GM12878 (cell line): ENCODE data around the gene FXYD1. TPM values are rescaled to one million over a fixed set of nuclear protein-coding genes. Genes with fewer than 3 reads are reported as not detected.

ENCODE experiments used
- ATAC-seq: fragments of 200-7000 bp; cut with Tn5 transposase; 3 replicates; pipeline ENCODE4 v1.9.1; 2020; ENCODE audit warnings: mild to moderate bottlenecking, moderate library complexity
- BruUV-seq: library from RNA; stranded (reverse); fragments of 400-500 nt; replicated peaks from 2 replicates; lab custom pipeline; 2021; lab: Mats Ljungman, UMichigan
- CTCF ChIA-PET: fragments of 300-600 bp; sonication (Branson Sonifier 250); formaldehyde crosslinking; extraction: SDS; loops from one replicate; lab custom pipeline; 2021; ENCODE audit warnings: inconsistent platforms; lab: Yijun Ruan, JAX
- POLR2A ChIA-PET: fragments of 350-600 bp; formaldehyde crosslinking; extraction: SDS; loops from one replicate; lab custom pipeline; 2021; ENCODE audit warnings: inconsistent platforms; lab: Charles Lee
- RAD21 ChIA-PET: fragments of 300-600 bp; sonication (Branson Sonifier 250); formaldehyde crosslinking; loops from one replicate; lab custom pipeline; 2023; ENCODE audit warnings: antibody characterized with exemption; ENCODE audit not compliant: unreplicated experiment; lab: Charles Lee
- SMC1A ChIA-PET: fragments of 300-600 bp; sonication (Branson Sonifier 250); formaldehyde crosslinking; loops from one replicate; lab custom pipeline; 2023; ENCODE audit not compliant: unreplicated experiment, uncharacterized antibody; lab: Charles Lee
- DNase-seq: peaks from one replicate; pipeline ENCODE4 v3.0.0-alpha.2; 2011; ENCODE audit warnings: low read depth, low spot score
- FAIRE-seq: peaks from 3 replicates; lab custom pipeline; 2011; peaks lifted over from hg19 to GRCh38; lab: Jason Lieb, UNC
- H2AFZ ChIP-seq: 2 replicates; pipeline ENCODE4 v1.6.0; 2011; ENCODE audit warnings: low read depth, low read length, control low read depth; ENCODE audit not compliant: control insufficient read depth
- H3K27ac ChIP-seq: 2 replicates; pipeline ENCODE4 v1.5.1; 2011; ENCODE audit warnings: control low read depth; ENCODE audit not compliant: control insufficient read depth, insufficient read depth
- H3K27me3 ChIP-seq, 2 experiments: replicated peaks in 1 of 2; 2 replicates each; pipeline versions ENCODE4 v1.6.0 to v1.6.1; 2011; ENCODE audit warnings: low read length in 1 of 2; ENCODE audit not compliant: control insufficient read depth in 2 of 2, insufficient read depth in 2 of 2
- H3K36me3 ChIP-seq, 2 experiments: 2 replicates each; pipeline ENCODE4 v1.5.1; 2011; ENCODE audit warnings: low read length in 1 of 2; ENCODE audit not compliant: control insufficient read depth in 2 of 2, insufficient read depth in 2 of 2
- H3K4me1 ChIP-seq: 2 replicates; pipeline ENCODE4 v1.6.1; 2011; ENCODE audit warnings: mild to moderate bottlenecking, low read length, moderate library complexity, mixed read lengths; ENCODE audit not compliant: control insufficient read depth, insufficient read depth
- H3K4me2 ChIP-seq: 2 replicates; pipeline ENCODE4 v1.6.0; 2011; ENCODE audit warnings: control low read depth; ENCODE audit not compliant: control insufficient read depth, insufficient read depth
- H3K4me3 ChIP-seq: fragments of 200-600 bp; sonication (generic); 2 replicates; pipeline ENCODE4 v1.5.1; 2016
- H3K79me2 ChIP-seq: 2 replicates; pipeline ENCODE4 v1.6.0; 2011; ENCODE audit warnings: low read length; ENCODE audit not compliant: control insufficient read depth, insufficient read depth
- H3K9ac ChIP-seq: 2 replicates; pipeline ENCODE4 v1.8.0; 2011; ENCODE audit warnings: low read length, control low read depth, mixed read lengths; ENCODE audit not compliant: control insufficient read depth, insufficient read depth
- H3K9me3 ChIP-seq: replicated peaks from 3 replicates; pipeline ENCODE4 v1.5.1; 2011; ENCODE audit warnings: mild to moderate bottlenecking, low read length; ENCODE audit not compliant: control insufficient read depth, insufficient read depth
- H4K20me1 ChIP-seq: 2 replicates; pipeline ENCODE4 v1.6.0; 2011; ENCODE audit not compliant: control insufficient read depth, insufficient read depth
- ASH2L ChIP-seq: fragments of 300-600, 200-600 bp; sonication (generic); IDR thresholded peaks from 2 replicates; pipeline ENCODE4 v1.6.1; 2017; ENCODE audit warnings: low read depth, mild to moderate bottlenecking, borderline replicate concordance
- CBFB ChIP-seq: IDR thresholded peaks from 2 replicates; pipeline ENCODE4 v1.6.1; 2016; ENCODE audit warnings: antibody characterized with exemption, low read depth
- CREB1 ChIP-seq: IDR thresholded peaks from 2 replicates; pipeline ENCODE4 v1.6.1; 2012; ENCODE audit warnings: low read depth, mild to moderate bottlenecking, inconsistent platforms
- EZH2 ChIP-seq: IDR thresholded peaks from 2 replicates; pipeline ENCODE4 v1.6.1; 2012; ENCODE audit warnings: low read depth, mild to moderate bottlenecking, control low read depth, inconsistent platforms, low read length, borderline replicate concordance; ENCODE audit not compliant: control insufficient read depth
- IKZF2 ChIP-seq, 2 experiments: fragments of 450-650 bp; IDR thresholded peaks; 2 replicates each; pipeline ENCODE4 v1.6.1; 2017; ENCODE audit warnings: mild to moderate bottlenecking in 2 of 2, moderate library complexity in 2 of 2
- NR2C1 ChIP-seq: fragments of 450-650 bp; IDR thresholded peaks from 2 replicates; pipeline ENCODE4 v1.6.1; 2017; ENCODE audit warnings: antibody characterized with exemption, mild to moderate bottlenecking, moderate library complexity
- PAX5 ChIP-seq: IDR thresholded peaks from 2 replicates; pipeline ENCODE4 v1.6.1; 2011; ENCODE audit warnings: low read depth, low read length, borderline replicate concordance
- PML ChIP-seq: IDR thresholded peaks from 2 replicates; pipeline ENCODE4 v1.6.1; 2012; ENCODE audit warnings: low read length, inconsistent platforms
- POLR2AphosphoS2 ChIP-seq: IDR thresholded peaks from 2 replicates; pipeline ENCODE4 v1.6.1; 2011; ENCODE audit warnings: low read depth, mild to moderate bottlenecking, low read length, improper control_type of control experiment, moderate library complexity
- RB1 ChIP-seq: fragments of 450-650 bp; formaldehyde crosslinking; IDR thresholded peaks from 2 replicates; pipeline ENCODE4 v1.6.1; 2017; ENCODE audit warnings: mild to moderate bottlenecking, borderline replicate concordance
- RELA ChIP-seq: fragments of 450-650 bp; IDR thresholded peaks from 2 replicates; pipeline ENCODE4 v1.8.0; 2014; ENCODE audit warnings: borderline replicate concordance; ENCODE audit not compliant: partially characterized antibody
- SIN3A ChIP-seq: IDR thresholded peaks from 2 replicates; pipeline ENCODE4 v1.6.1; 2012; ENCODE audit warnings: low read depth, low read length, improper control_type of control experiment
- SRF ChIP-seq, 2 experiments: IDR thresholded peaks; 2 replicates each; pipeline ENCODE4 v1.6.1; 2011; ENCODE audit warnings: low read depth in 2 of 2, low read length in 2 of 2, mild to moderate bottlenecking in 1 of 2, moderate library complexity in 1 of 2
- TCF7 ChIP-seq: IDR thresholded peaks from 2 replicates; pipeline ENCODE4 v1.6.1; 2014; ENCODE audit warnings: antibody characterized with exemption, borderline replicate concordance
- USF1 ChIP-seq: IDR thresholded peaks from 2 replicates; pipeline ENCODE4 v1.6.1; 2011; ENCODE audit warnings: borderline replicate concordance, low read depth, mild to moderate bottlenecking, moderate library complexity, mixed read lengths, low read length; ENCODE audit not compliant: insufficient read depth; ENCODE audit errors: extremely low read length
- ZBTB33 ChIP-seq: fragments of 450-650 bp; IDR thresholded peaks from 2 replicates; pipeline ENCODE4 v1.6.1; 2017; ENCODE audit warnings: mild to moderate bottlenecking
- WGBS: methylation state at CpG from one replicate; pipeline ENCODE4 v1.1.6; 2016; ENCODE audit warnings: low lambda C conversion rate; ENCODE audit not compliant: insufficient replicate concordance, insufficient coverage; ENCODE audit errors: missing lambda C conversion rate; 5-methylcytosine and 5-hydroxymethylcytosine counted together
- in situ Hi-C: fragments of 300-500 bp; cut with MboI; formaldehyde crosslinking; loops from 9 replicates; pipeline ENCODE4 v1.14.3; 2018; ENCODE audit warnings: mixed read lengths
- intact Hi-C: fragments of 100-400 bp; cut with micrococcal nuclease; formaldehyde crosslinking; loops from one replicate; pipeline ENCODE4 v1.14.2; 2022; ENCODE audit not compliant: unreplicated experiment
- polyA plus RNA-seq, 11 experiments: library from polyadenylated mRNA; depleted of rRNA in 4 of 11; unstranded in 6 of 11; stranded (reverse) in 5 of 11; fragments of >200 nt; fragmentation: Nextera tagmentation in 4 of 11; fragmentation: Illumina TruSeq in 1 of 11; extraction: Ambion mirVana in 4 of 11; extraction: Trizol in 1 of 11; gene quantifications; 1 replicate in 1 of 11; 2 replicates in 10 of 11; pipeline versions ENCODE4 v1.2.1 to v1.2.3, GENCODE V29; 2011 to 2016; ENCODE audit warnings: inconsistent platforms in 2 of 11, missing spikeins in 2 of 11, low read depth in 1 of 11
- total RNA-seq, 4 experiments: library from RNA; depleted of rRNA in 3 of 4; stranded (reverse); fragments of >200 nt in 3 of 4; fragmentation: Illumina TruSeq in 1 of 4; extraction: Trizol in 1 of 4; gene quantifications; 2 replicates each; pipeline versions ENCODE4 v1.2.1 to v1.2.3, GENCODE V29; 2013 to 2021

The FXYD1 gene
- total and polyA plus RNA-seq, 10 of the 15 experiments (the other 5 are each of a cell fraction or from before 2014, with no cell fraction given) = 0.34 to 1.2 (median 0.49) TPM; not detected in 4

GRCh38 chr19:35178701-35179100 lies 40.1 kb downstream of the FXYD1 start:
- Histone ChIP-seq H3K9ac (no peak overlapping the region), H3K4me2 (no peak overlapping the region), H4K20me1 (no peaks in the 10 kb centered on the region), H3K27me3 (no peaks in the 10 kb centered on the region), H2AFZ (no peak overlapping the region), H3K79me2 (no peaks in the 10 kb centered on the region), H3K4me3 (no peak overlapping the region), H3K36me3 (no peaks in the 10 kb centered on the region), H3K4me1 (no peaks in the 10 kb centered on the region), H3K27ac (no peak overlapping the region), H3K9me3 (peaks cover 7% of the 10 kb centered on the region)
- no TSS peak for BruUV-seq
- no peak for DNase-seq
- ChIA-PET CTCF (interaction anchor here (1.0 to 1.5 kb wide), 3 partner anchors 25 to 43 kb away, joined by 3 to 5 read pairs (median 4); no protein-coding TSS in a partner anchor), SMC1A (interaction anchor here (1.9 kb wide), 1 partner anchor 25 kb away, joined by 5 read pairs; no protein-coding TSS in a partner anchor), RAD21 (no interaction called here), POLR2A (interaction anchor here (0.5 to 1.5 kb wide), 3 partner anchors 12 to 110 kb away, joined by 3 to 6 read pairs (median 3); no protein-coding TSS in a partner anchor)
- intact Hi-C loops = no loop called here
- TF ChIP-seq NR2C1 (no peak), PAX5 (no peak), CBFB (no peak), SRF (IDR thresholded peaks at IDR 0.05; ENCODE audit: low read depth in 2 of 2, low read length in 2 of 2) (no peak), RELA (no peak), SIN3A (no peak), IKZF2 (IDR thresholded peaks at IDR 0.05) (no peak), POLR2AphosphoS2 (no peak)
- FAIRE-seq = no peak
- WGBS = 47% methylated on average over 2 of the region's 2 CpGs
- no peak for ATAC-seq
- in situ Hi-C loops = no loop called here

- FAIRE-seq (no peak), ATAC-seq (no peak)
- WGBS = 49% methylated on average over 3 of the region's 3 CpGs
- TF ChIP-seq USF1 (no peak), EZH2 (no peak), ZBTB33 (no peak), CREB1 (no peak), PML (no peak), RB1 (no peak), ASH2L (no peak), TCF7 (no peak)
Measured at GRCh38 chr19:35179830-35180229, 41.2 kb downstream of the FXYD1 start.

More at GRCh38 chr19:35179830-35180229, 41.2 kb downstream of the FXYD1 start:
- H4K20me1 ChIP-seq = no peaks in the 10 kb centered on the region
- H3K4me3 ChIP-seq = no peak overlapping the region
- RAD21 ChIA-PET = no interaction called here
- POLR2A ChIA-PET = interaction anchor here (0.7 kb wide), 1 partner anchor 11 kb away, joined by 3 read pairs; no protein-coding TSS in a partner anchor
- no peaks in the 10 kb centered on the region for H3K4me1 ChIP-seq
- H3K4me2 ChIP-seq = no peak overlapping the region
- in situ Hi-C loops = no loop called here
- SMC1A ChIA-PET = interaction anchor here (0.6 to 1.0 kb wide), 2 partner anchors 10 to 20 kb away, joined by 3 to 4 read pairs; no protein-coding TSS in a partner anchor
- no peaks in the 10 kb centered on the region for H3K79me2 ChIP-seq
- no peak overlapping the region for H3K9ac ChIP-seq
- no peaks in the 10 kb centered on the region for H3K27me3 ChIP-seq
- H3K9me3 ChIP-seq = peaks cover 7% of the 10 kb centered on the region
- no peak overlapping the region for H3K27ac ChIP-seq
- CTCF ChIA-PET = interaction anchor here (0.7 to 1.4 kb wide), 4 partner anchors 14 to 391 kb away, joined by 3 to 4 read pairs (median 3); no protein-coding TSS in a partner anchor
- BruUV-seq = no TSS peak
- no peak overlapping the region for H2AFZ ChIP-seq
- no peaks in the 10 kb centered on the region for H3K36me3 ChIP-seq
- no peak for DNase-seq
- intact Hi-C loops = no loop called here
